K562 (cell line): Measurements from ENCODE around the gene CPLX4. TPM values are rescaled to one million over a fixed set of nuclear protein-coding genes. Genes with fewer than 3 reads are reported as not detected.

Source experiments
- ATAC-seq: fragments of 200-7000 bp; cut with Tn5 transposase; 3 replicates; pipeline ENCODE4 v1.9.1; 2020; ENCODE audit warnings: moderate library complexity
- BruUV-seq: library from RNA; stranded (reverse); fragments of 400-500 nt; replicated peaks from 2 replicates; lab custom pipeline; 2021; lab: Mats Ljungman, UMichigan
- CTCF ChIA-PET: fragments of 300-600 bp; formaldehyde crosslinking; extraction: SDS; loops from one replicate; lab custom pipeline; 2021; ENCODE audit warnings: low intra/inter-chr PET ratio; lab: Yijun Ruan, JAX
- POLR2A ChIA-PET: fragments of 300-600, 350-650 bp; sonication (Branson Sonifier 250); formaldehyde crosslinking; extraction: SDS; loops from one replicate; lab custom pipeline; 2021; ENCODE audit warnings: antibody characterized with exemption, inconsistent platforms; lab: Yijun Ruan, JAX
- DNase-seq, 4 experiments: peaks; one replicate each; pipeline versions ENCODE4 v3.0.0 to v3.0.0-alpha.2; 2011 to 2018; ENCODE audit warnings: low spot score in 3 of 4, mixed read lengths in 3 of 4; ENCODE audit errors: extremely low read depth in 1 of 4
- FAIRE-seq: peaks from 2 replicates; lab custom pipeline; 2011; peaks lifted over from hg19 to GRCh38; lab: Jason Lieb, UNC
- H2AFZ ChIP-seq: 2 replicates; pipeline ENCODE4 v1.6.0; 2011; ENCODE audit warnings: low read depth, low read length, control low read depth, inconsistent platforms
- H3K27ac ChIP-seq: fragments of 200-600 bp; 3 replicates; pipeline ENCODE4 v1.8.0; 2011; ENCODE audit warnings: low read depth, mild to moderate bottlenecking, control low read depth, inconsistent platforms, low read length, moderate library complexity, mixed read lengths; ENCODE audit errors: extremely low read depth
- H3K27me3 ChIP-seq, 2 experiments: fragments of 300-600 bp in 1 of 2; 2 replicates in 1 of 2; 3 replicates in 1 of 2; pipeline versions ENCODE4 v1.6.0 to v1.8.0; 2011; ENCODE audit warnings: inconsistent platforms in 2 of 2, low read length in 2 of 2, mild to moderate bottlenecking in 1 of 2, mixed read lengths in 1 of 2, moderate library complexity in 1 of 2; ENCODE audit not compliant: control insufficient read depth in 2 of 2, insufficient read depth in 2 of 2
- H3K36me3 ChIP-seq: fragments of 300-600 bp; 3 replicates; pipeline ENCODE4 v1.8.0; 2011; ENCODE audit warnings: mild to moderate bottlenecking, low read length, inconsistent platforms; ENCODE audit not compliant: control insufficient read depth, insufficient read depth
- H3K4me1 ChIP-seq, 2 experiments: fragments of 200-600 bp in 1 of 2; replicated peaks in 1 of 2; 2 replicates in 1 of 2; 3 replicates in 1 of 2; pipeline versions ENCODE4 v1.5.1 to v1.8.0; 2011; ENCODE audit warnings: inconsistent platforms in 2 of 2, low read length in 2 of 2, mild to moderate bottlenecking in 1 of 2, mixed read lengths in 1 of 2, moderate library complexity in 1 of 2; ENCODE audit not compliant: control insufficient read depth in 2 of 2, insufficient read depth in 2 of 2
- H3K4me2 ChIP-seq: 2 replicates; pipeline ENCODE4 v1.6.1; 2011; ENCODE audit warnings: low read length, control low read depth, inconsistent platforms, mixed read lengths; ENCODE audit not compliant: insufficient read depth
- H3K4me3 ChIP-seq: fragments of 200-600 bp; sonication (generic), shearing (Covaris generic); 2 replicates; pipeline ENCODE4 v1.5.1; 2016; ENCODE audit warnings: control low read depth, inconsistent platforms
- H3K79me2 ChIP-seq: fragments of 200-600 bp; 3 replicates; pipeline ENCODE4 v1.8.0; 2011; ENCODE audit warnings: low read length, inconsistent platforms; ENCODE audit not compliant: control insufficient read depth, insufficient read depth
- H3K9ac ChIP-seq, 2 experiments: 2 replicates each; pipeline versions ENCODE4 v1.6.0 to v1.6.1; 2011; ENCODE audit warnings: low read depth in 2 of 2, low read length in 2 of 2, control low read depth in 1 of 2, inconsistent platforms in 1 of 2, mild to moderate bottlenecking in 1 of 2, mixed read lengths in 1 of 2; ENCODE audit not compliant: insufficient read depth in 1 of 2
- H3K9me1 ChIP-seq: one replicate; pipeline ENCODE4 v1.6.0; 2011; ENCODE audit warnings: inconsistent platforms, mild to moderate bottlenecking, low read length, moderate library complexity; ENCODE audit not compliant: control insufficient read depth, insufficient read depth
- H3K9me3 ChIP-seq: replicated peaks from 2 replicates; pipeline ENCODE4 v1.5.1; 2011; ENCODE audit warnings: low read depth, low read length, inconsistent platforms; ENCODE audit not compliant: control insufficient read depth, insufficient read depth
- H4K20me1 ChIP-seq: replicated peaks from 2 replicates; pipeline ENCODE4 v1.6.1; 2011; ENCODE audit warnings: low read length, inconsistent platforms, mixed read lengths; ENCODE audit not compliant: control insufficient read depth, insufficient read depth
- ADNP ChIP-seq: fragments of 200-800 bp; sonication (Bioruptor generic); IDR thresholded peaks from 2 replicates; pipeline ENCODE4 v1.6.1; 2016; ENCODE audit warnings: missing genetic modification characterization, missing compliant biosample characterization
- E2F5 ChIP-seq: sonication (generic); formaldehyde crosslinking; IDR thresholded peaks from 2 replicates; pipeline ENCODE4 v1.8.0; 2022; ENCODE audit warnings: mild to moderate bottlenecking, missing genetic modification reagents
- ELK3 ChIP-seq: fragments of 450-650 bp; formaldehyde crosslinking; IDR thresholded peaks from 2 replicates; pipeline ENCODE4 v1.4.0; 2020; ENCODE audit warnings: mild to moderate bottlenecking
- ESRRB ChIP-seq: fragments of 250-450 bp; sonication (Bioruptor Pico); IDR thresholded peaks from 2 replicates; pipeline ENCODE4 v1.5.0; 2020; ENCODE audit warnings: mild to moderate bottlenecking, moderate library complexity, borderline replicate concordance
- FOXA1 ChIP-seq: fragments of 450-650 bp; IDR thresholded peaks from 2 replicates; pipeline ENCODE4 v1.6.1; 2016; ENCODE audit warnings: mild to moderate bottlenecking, borderline replicate concordance
- GABPA ChIP-seq: fragments of 200-800 bp; sonication (Bioruptor generic); conservative IDR thresholded peaks from 2 replicates; pipeline ENCODE4 v1.6.1; 2016; ENCODE audit warnings: low read depth, missing genetic modification characterization, missing compliant biosample characterization
- HDAC8 ChIP-seq: fragments of 450-650 bp; IDR thresholded peaks from 2 replicates; pipeline ENCODE4 v1.6.1; 2016; ENCODE audit warnings: mild to moderate bottlenecking, missing genetic modification characterization, moderate library complexity, missing compliant biosample characterization
- IRF1 ChIP-seq: sonication (generic); formaldehyde crosslinking; IDR thresholded peaks from 2 replicates; pipeline ENCODE4 v1.8.0; 2022; ENCODE audit warnings: missing genetic modification reagents, mild to moderate bottlenecking, borderline replicate concordance
- JUN ChIP-seq, 2 experiments: sonication (generic) in 1 of 2; formaldehyde crosslinking in 1 of 2; IDR thresholded peaks; 2 replicates each; pipeline versions ENCODE4 v1.6.1 to v1.8.0; 2012 to 2022; ENCODE audit warnings: borderline replicate concordance in 2 of 2, mild to moderate bottlenecking in 2 of 2, improper control_type of control experiment in 1 of 2, low read depth in 1 of 2, low read length in 1 of 2, missing genetic modification reagents in 1 of 2
- NR2F6 ChIP-seq: fragments of 450-650 bp; formaldehyde crosslinking; IDR thresholded peaks from 2 replicates; pipeline ENCODE4 v1.4.0; 2020; ENCODE audit warnings: mild to moderate bottlenecking
- POLR3G ChIP-seq: IDR thresholded peaks from 2 replicates; pipeline ENCODE4 v1.6.1; 2011; ENCODE audit not compliant: insufficient read length, insufficient replicate concordance; ENCODE audit errors: extremely low read depth
- SRSF3 ChIP-seq: fragments of 200-400 bp; formaldehyde crosslinking; IDR thresholded peaks from 2 replicates; pipeline ENCODE4 v1.6.1; 2016; ENCODE audit warnings: mild to moderate bottlenecking, low read length, moderate library complexity; ENCODE audit not compliant: insufficient read depth
- ZBTB49 ChIP-seq: sonication (generic); formaldehyde crosslinking; IDR thresholded peaks from 2 replicates; pipeline ENCODE4 v1.8.0; 2022; ENCODE audit warnings: missing genetic modification reagents, mild to moderate bottlenecking, borderline replicate concordance
- ZNF311 ChIP-seq: fragments of 250-450 bp; sonication (Bioruptor Pico); IDR thresholded peaks from 2 replicates; pipeline ENCODE4 v1.4.0; 2020; ENCODE audit warnings: mild to moderate bottlenecking, moderate library complexity
- WGBS: fragments of 100-300 bp; shearing (Covaris generic); methylation state at CpG from one replicate; pipeline ENCODE4 v1.1.6; 2016; ENCODE audit warnings: low coverage, mixed read lengths; ENCODE audit not compliant: insufficient coverage; ENCODE audit errors: missing lambda C conversion rate; 5-methylcytosine and 5-hydroxymethylcytosine counted together
- in situ Hi-C: fragments of 300-500 bp; cut with MboI; formaldehyde crosslinking; loops from 4 replicates; pipeline ENCODE4 v1.15.0; 2018; ENCODE audit warnings: inconsistent platforms, mixed read lengths
- intact Hi-C: fragments of 100-400 bp; cut with micrococcal nuclease; formaldehyde crosslinking; loops from 2 replicates; pipeline ENCODE4 v1.14.2; 2022
- polyA plus RNA-seq, 8 experiments: library from polyadenylated mRNA; depleted of rRNA in 4 of 8; stranded (reverse) in 5 of 8; unstranded in 3 of 8; fragments of >200 nt; fragmentation: Nextera tagmentation in 2 of 8; fragmentation: Illumina TruSeq in 1 of 8; extraction: Ambion mirVana in 2 of 8; extraction: Trizol in 1 of 8; gene quantifications; 2 replicates each; pipeline versions ENCODE4 v1.2.1 to v1.2.3, GENCODE V29; 2011 to 2014; ENCODE audit warnings: inconsistent platforms in 1 of 8, missing spikeins in 1 of 8
- total RNA-seq, 7 experiments: library from RNA; depleted of rRNA in 6 of 7; stranded (reverse); fragments of >200 nt in 6 of 7; fragmentation: Illumina TruSeq in 2 of 7; extraction: Trizol in 2 of 7; gene quantifications; 2 replicates each; pipeline versions ENCODE4 v1.2.1 to v1.2.3, GENCODE V29; 2011 to 2021; ENCODE audit warnings: low replicate concordance in 1 of 7

CPLX4 gene
- total and polyA plus RNA-seq, 9 of the 15 experiments (the other 6 are each of a cell fraction or from before 2014, with no cell fraction given), result not detected

GRCh38 chr18:59266886-59267502 lies 51.5 kb downstream of the CPLX4 start:
- no peak for DNase-seq
- WGBS, result 13% methylated on average over 9 of the region's 10 CpGs
- FAIRE-seq, result no peak
- H3K27me3 ChIP-seq, result peaks cover 3 to 44% of the 10 kb centered on the region in 2 experiments; a peak in 3 of 5 replicates
- H2AFZ ChIP-seq, result no peak overlapping the region
- intact Hi-C loops (no loop called here), in situ Hi-C loops (no loop called here)
- no peak for ATAC-seq
- CTCF ChIA-PET, result no interaction called here
- POLR2A ChIA-PET, result interaction anchor here (1.5 kb wide), 1 partner anchor 17 kb away, joined by 3 read pairs; no protein-coding TSS in a partner anchor
- no TSS peak for BruUV-seq
- peaks cover 0 to 21% of the 10 kb centered on the region in 2 experiments; a peak in 2 of 5 replicates for H3K4me1 ChIP-seq
- no peak overlapping the region for H3K4me3 ChIP-seq
- H3K9me3 ChIP-seq, result no peaks in the 10 kb centered on the region
- H3K36me3 ChIP-seq, result no peaks in the 10 kb centered on the region
- H3K79me2 ChIP-seq, result no peaks in the 10 kb centered on the region
- no peaks in the 10 kb centered on the region for H3K9me1 ChIP-seq
- H3K27ac ChIP-seq, result no peak overlapping the region
- no peak overlapping the region for H3K9ac ChIP-seq
- H4K20me1 ChIP-seq, result no peaks in the 10 kb centered on the region
- no peak overlapping the region for H3K4me2 ChIP-seq
- TF ChIP-seq FOXA1, result no peak
- TF ChIP-seq GABPA, result no peak
- TF ChIP-seq ELK3, result no peak
- no peak for TF ChIP-seq ZBTB49 (CRISPR knock-in tag)
- no peak for TF ChIP-seq E2F5 (CRISPR knock-in tag)
- TF ChIP-seq ESRRB (CRISPR knock-in tag), result no peak
- TF ChIP-seq NR2F6 (CRISPR knock-in tag), result no peak
- no peak for TF ChIP-seq HDAC8
- TF ChIP-seq ZNF311 (CRISPR knock-in tag), result no peak
- no peak for TF ChIP-seq SRSF3
- no peak for TF ChIP-seq POLR3G
- no peak for TF ChIP-seq ADNP (tag)
- TF ChIP-seq JUN (IDR thresholded peaks at IDR 0.05; ENCODE audit: borderline replicate concordance, low read depth, low read length), result no peak
- no peak for TF ChIP-seq JUN (CRISPR knock-in tag; IDR thresholded peaks at IDR 0.05; ENCODE audit: borderline replicate concordance)
- no peak for TF ChIP-seq IRF1
- TF ChIP-seq, all 486 proteins: peak for 0
